Smooth muscle cell (in vitro differentiated cells): Measurements from ENCODE around the gene TICAM1. TPM values are rescaled to one million over a fixed set of nuclear protein-coding genes. Genes with fewer than 3 reads are reported as not detected.
A peak's percentile ranks its signal among the peaks of the same experiment; 100 is the strongest.
"Not testable (repeated sequence)": the region's sequence is repeated elsewhere in the genome, so short reads cannot be mapped to it uniquely, and the experiment has no call there.

ENCODE experiments used
- DNase-seq: peaks from one replicate; lab custom pipeline; 2025; ENCODE audit not compliant: unreplicated experiment; lab: John Stamatoyannopoulos, UW
- H2AFZ ChIP-seq: fragments of 200-600 bp; sonication (generic); 2 replicates; pipeline ENCODE4 v1.6.0; 2016; ENCODE audit warnings: antibody characterized with exemption, low read depth, mild to moderate bottlenecking
- H3F3A ChIP-seq: fragments of 200-600 bp; sonication (generic); 2 replicates; pipeline ENCODE4 v1.6.0; 2017; ENCODE audit warnings: antibody characterized with exemption, low read depth
- H3K27ac ChIP-seq: fragments of 200-600 bp; sonication (generic); 2 replicates; pipeline ENCODE4 v1.5.1; 2016; ENCODE audit warnings: low read depth, mild to moderate bottlenecking
- H3K27me3 ChIP-seq: fragments of 200-600 bp; sonication (generic); 2 replicates; pipeline ENCODE4 v1.6.1; 2016; ENCODE audit warnings: low read depth, mild to moderate bottlenecking
- H3K36me3 ChIP-seq: fragments of 200-600 bp; sonication (generic); 2 replicates; pipeline ENCODE4 v1.5.1; 2016; ENCODE audit warnings: low read depth
- H3K4me1 ChIP-seq: fragments of 200-600 bp; sonication (generic); 2 replicates; pipeline ENCODE4 v1.5.1; 2016; ENCODE audit warnings: low read depth
- H3K4me2 ChIP-seq: fragments of 200-600 bp; sonication (generic); 2 replicates; pipeline ENCODE4 v1.6.0; 2016; ENCODE audit warnings: mild to moderate bottlenecking
- H3K4me3 ChIP-seq: fragments of 200-600 bp; sonication (generic); 2 replicates; pipeline ENCODE4 v1.5.1; 2016; ENCODE audit warnings: mild to moderate bottlenecking
- H3K79me2 ChIP-seq: fragments of 200-600 bp; sonication (generic); 2 replicates; pipeline ENCODE4 v1.6.0; 2016; ENCODE audit warnings: low read depth, mild to moderate bottlenecking
- H3K9ac ChIP-seq: fragments of 200-600 bp; sonication (generic); 2 replicates; pipeline ENCODE4 v1.6.0; 2016; ENCODE audit warnings: low read depth
- H3K9me3 ChIP-seq: fragments of 200-600 bp; sonication (generic); replicated peaks from 2 replicates; pipeline ENCODE4 v1.5.1; 2016; ENCODE audit warnings: low read depth
- H4K20me1 ChIP-seq: fragments of 200-600 bp; sonication (generic); 2 replicates; pipeline ENCODE4 v1.6.0; 2016; ENCODE audit warnings: low read depth
- CTCF ChIP-seq: fragments of 200-600 bp; sonication (generic); IDR thresholded peaks from 2 replicates; pipeline ENCODE4 v1.5.1; 2017; ENCODE audit warnings: borderline replicate concordance, mild to moderate bottlenecking, antibody characterized with exemption; ENCODE audit not compliant: insufficient read depth, poor library complexity, severe bottlenecking
- WGBS: methylation state at CpG from one replicate; pipeline ENCODE4 v1.1.7; 2016; ENCODE audit warnings: low lambda C conversion rate; 5-methylcytosine and 5-hydroxymethylcytosine counted together
- polyA plus RNA-seq: library from polyadenylated mRNA; unstranded; fragments of >200 nt; fragmentation: Nextera tagmentation; extraction: Ambion mirVana; gene quantifications from 2 replicates; pipeline ENCODE4 v1.2.1, GENCODE V29; 2016
- total RNA-seq: library from RNA; depleted of rRNA; stranded (reverse); fragments of >200 nt; gene quantifications from 2 replicates; pipeline ENCODE4 v1.2.3, GENCODE V29; 2014

The TICAM1 gene
- total and polyA plus RNA-seq, 2 experiments from 2014 or later: 3.5 to 13.9 TPM

- Histone ChIP-seq H4K20me1 (no peaks in the 10 kb centered on the region), H3K27me3 (no peaks in the 10 kb centered on the region), H2AFZ (no peak overlapping the region), H3K4me1 (no peaks in the 10 kb centered on the region), H3K4me2 (no peak overlapping the region), H3K79me2 (no peaks in the 10 kb centered on the region), H3K36me3 (no peaks in the 10 kb centered on the region), H3K4me3 (no peak overlapping the region), H3F3A (peaks cover 18% of the 10 kb centered on the region), H3K9me3 (no peaks in the 10 kb centered on the region), H3K27ac (peak overlapping the region; percentile 97), H3K9ac (no peak overlapping the region)
- 84% methylated on average over 10 of the region's 12 CpGs for WGBS
- peak; percentile 80 for TF ChIP-seq CTCF
- DNase-seq: peak; percentile 56
Observed at GRCh38 chr19:4811328-4812131, 20.0 kb downstream of the TICAM1 start.

- Histone ChIP-seq H3K4me2 (no peak overlapping the region), H2AFZ (no peak overlapping the region), H3K9ac (no peak overlapping the region), H3K27me3 (no peaks in the 10 kb centered on the region), H3K36me3 (no peaks in the 10 kb centered on the region), H3F3A (no peaks in the 10 kb centered on the region), H3K4me3 (no peak overlapping the region), H3K9me3 (no peaks in the 10 kb centered on the region), H3K27ac (no peak overlapping the region), H3K4me1 (no peaks in the 10 kb centered on the region), H4K20me1 (no peaks in the 10 kb centered on the region), H3K79me2 (no peaks in the 10 kb centered on the region)
- TF ChIP-seq CTCF: no peak
- 79% methylated on average over 6 of the region's 6 CpGs for WGBS
- no peak for DNase-seq
Observed at GRCh38 chr19:4807188-4807587, 24.3 kb downstream of the TICAM1 start.

DNA sequence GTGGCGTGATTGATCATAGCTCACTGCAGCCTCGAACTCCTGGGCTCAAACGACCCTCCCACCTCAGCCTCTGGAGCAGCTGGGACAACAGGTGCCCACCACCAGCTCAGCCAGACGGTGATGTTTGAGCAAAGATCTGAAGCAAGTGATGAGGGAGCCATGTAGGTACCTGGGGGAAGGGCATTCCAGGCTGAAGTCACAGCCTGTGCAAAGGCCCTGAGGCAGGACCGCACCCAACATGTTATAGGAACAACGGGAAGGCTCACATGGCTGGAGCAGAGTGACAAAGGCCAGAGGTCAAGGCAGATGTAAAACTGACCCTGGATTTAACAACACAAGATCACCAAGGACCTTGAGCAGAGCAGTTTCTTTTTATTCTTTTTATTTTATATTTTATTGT, 25.1 kb downstream of the TICAM1 start:
- no peak overlapping the region for H3K4me2 ChIP-seq
- H3K27me3 ChIP-seq: no peaks in the 10 kb centered on the region
- no peak overlapping the region for H3K27ac ChIP-seq
- no peaks in the 10 kb centered on the region for H3K79me2 ChIP-seq
- no peak overlapping the region for H2AFZ ChIP-seq
- no peak overlapping the region for H3K9ac ChIP-seq
- H3K9me3 ChIP-seq: no peaks in the 10 kb centered on the region
- 92% methylated on average over 6 of the region's 6 CpGs for WGBS
- H4K20me1 ChIP-seq: no peaks in the 10 kb centered on the region
- DNase-seq: no peak
- no peak for TF ChIP-seq CTCF
- H3K4me1 ChIP-seq: no peaks in the 10 kb centered on the region
- no peak overlapping the region for H3K4me3 ChIP-seq
- H3F3A ChIP-seq: no peaks in the 10 kb centered on the region
- H3K36me3 ChIP-seq: no peaks in the 10 kb centered on the region

DNA sequence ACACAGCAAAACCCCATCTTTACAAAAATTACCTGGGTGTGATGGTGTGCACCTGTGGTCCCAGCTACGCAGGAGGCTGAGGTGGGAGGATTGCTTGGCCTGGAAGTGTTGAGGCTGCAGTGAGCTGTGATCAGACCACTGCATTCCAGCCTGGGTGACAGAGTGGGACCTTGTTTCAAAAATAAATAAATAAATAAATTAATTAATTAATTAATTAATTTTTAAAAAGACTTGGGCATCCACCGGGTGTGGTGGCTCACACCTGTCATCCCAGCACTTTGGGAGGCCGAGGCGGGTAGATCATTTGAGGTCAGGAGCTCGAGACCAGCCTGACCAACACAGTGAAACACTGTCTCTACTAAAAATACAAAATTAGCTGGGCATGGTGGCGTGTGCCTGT, 26.4 kb downstream of the TICAM1 start:
- H3K4me3 ChIP-seq, H3K9me3 ChIP-seq, H3F3A ChIP-seq, H3K79me2 ChIP-seq, H3K9ac ChIP-seq, H2AFZ ChIP-seq, H3K27ac ChIP-seq, H4K20me1 ChIP-seq, H3K4me2 ChIP-seq, H3K36me3 ChIP-seq, H3K4me1 ChIP-seq, H3K27me3 ChIP-seq, DNase-seq: not testable (repeated sequence)
- 93% methylated on average over 6 of the region's 6 CpGs for WGBS
